ENCODE results near the gene ACOT7. TPM values are rescaled to one million over a fixed set of nuclear protein-coding genes. Genes with fewer than 3 reads are reported as not detected.

Gene ACOT7
- total RNA-seq, 2 experiments from 2014 or later: 23.4 to 53.6 TPM

- Histone ChIP-seq H3K4me2 (ENCODE audit: low read length) (no peak overlapping the region), H3K4me1 (ENCODE audit: insufficient read depth, low read length, poor library complexity, severe bottlenecking) (no peaks in the 10 kb centered on the region), H4K20me1 (ENCODE audit: insufficient read depth, low read length) (no peaks in the 10 kb centered on the region), H3K36me3 (ENCODE audit: insufficient read depth, low read length) (no peaks in the 10 kb centered on the region), H2AFZ (ENCODE audit: low read length) (no peak overlapping the region), H3K9me2 (ENCODE audit: insufficient read depth, low read length) (no peaks in the 10 kb centered on the region), H3K9me3 (ENCODE audit: low read length) (no peaks in the 10 kb centered on the region), H3K79me2 (ENCODE audit: insufficient read depth, low read depth, low read length) (no peaks in the 10 kb centered on the region), H3K27ac (ENCODE audit: low read depth, low read length, poor library complexity, severe bottlenecking) (no peak overlapping the region), H3K4me3 (ENCODE audit: low read depth, low read length, poor library complexity, severe bottlenecking) (no peak overlapping the region)
- TF ChIP-seq EZH2phosphoT487 (IDR thresholded peaks at IDR 0.05; ENCODE audit: borderline replicate concordance, low read depth, low read length): no peak
- TF ChIP-seq CTCF (conservative IDR thresholded peaks at IDR 0.05; ENCODE audit: low read length): no peak
- intact Hi-C loops (cut with micrococcal nuclease; ENCODE audit: unreplicated experiment): no loop called here
- ChIA-PET POLR2A (no interaction called here), CTCF (ENCODE audit: unreplicated experiment) (no interaction called here)
- DNase-seq (ENCODE audit: low spot score): no peak
- no TSS peak for BruUV-seq (replicated peaks)
Measured at GRCh38 chr1:6300342-6301048, 93.1 kb downstream of the ACOT7 start.

- Histone ChIP-seq H3K4me1 (ENCODE audit: insufficient read depth, low read length, poor library complexity, severe bottlenecking) (no peaks in the 10 kb centered on the region), H2AFZ (ENCODE audit: low read length) (no peak overlapping the region), H3K4me2 (ENCODE audit: low read length) (no peak overlapping the region), H3K79me2 (ENCODE audit: insufficient read depth, low read depth, low read length) (no peaks in the 10 kb centered on the region), H4K20me1 (ENCODE audit: insufficient read depth, low read length) (no peaks in the 10 kb centered on the region), H3K9me3 (ENCODE audit: low read length) (no peaks in the 10 kb centered on the region), H3K4me3 (ENCODE audit: low read depth, low read length, poor library complexity, severe bottlenecking) (no peak overlapping the region), H3K27ac (ENCODE audit: low read depth, low read length, poor library complexity, severe bottlenecking) (no peak overlapping the region), H3K9me2 (ENCODE audit: insufficient read depth, low read length) (no peaks in the 10 kb centered on the region), H3K36me3 (ENCODE audit: insufficient read depth, low read length) (no peaks in the 10 kb centered on the region)
- TF ChIP-seq EZH2phosphoT487 (IDR thresholded peaks at IDR 0.05; ENCODE audit: borderline replicate concordance, low read depth, low read length): no peak
- no peak for TF ChIP-seq CTCF (conservative IDR thresholded peaks at IDR 0.05; ENCODE audit: low read length)
- no peak for DNase-seq (ENCODE audit: low spot score)
- BruUV-seq (replicated peaks): no TSS peak
- intact Hi-C loops (cut with micrococcal nuclease; ENCODE audit: unreplicated experiment): no loop called here
- POLR2A ChIA-PET: no interaction called here
- CTCF ChIA-PET (ENCODE audit: unreplicated experiment): no interaction called here
Measured at GRCh38 chr1:6299557-6300165, 93.9 kb downstream of the ACOT7 start.

- Histone ChIP-seq H3K9me2 (ENCODE audit: insufficient read depth, low read length) (no peaks in the 10 kb centered on the region), H2AFZ (ENCODE audit: low read length) (no peak overlapping the region), H3K4me2 (ENCODE audit: low read length) (no peak overlapping the region), H3K36me3 (ENCODE audit: insufficient read depth, low read length) (peaks cover 5% of the 10 kb centered on the region; the same call in 1 of the 2 replicates), H3K4me1 (ENCODE audit: insufficient read depth, low read length, poor library complexity, severe bottlenecking) (no peaks in the 10 kb centered on the region), H3K27ac (ENCODE audit: low read depth, low read length, poor library complexity, severe bottlenecking) (no peak overlapping the region), H3K4me3 (ENCODE audit: low read depth, low read length, poor library complexity, severe bottlenecking) (no peak overlapping the region), H3K9me3 (ENCODE audit: low read length) (no peaks in the 10 kb centered on the region), H4K20me1 (ENCODE audit: insufficient read depth, low read length) (no peaks in the 10 kb centered on the region), H3K79me2 (ENCODE audit: insufficient read depth, low read depth, low read length) (no peaks in the 10 kb centered on the region)
- intact Hi-C loops (cut with micrococcal nuclease; ENCODE audit: unreplicated experiment): no loop called here
- POLR2A ChIA-PET: no interaction called here
- no TSS peak for BruUV-seq (replicated peaks)
- no peak for DNase-seq (ENCODE audit: low spot score)
- CTCF ChIA-PET (ENCODE audit: unreplicated experiment): no interaction called here
- no peak for TF ChIP-seq CTCF (conservative IDR thresholded peaks at IDR 0.05; ENCODE audit: low read length)
- TF ChIP-seq EZH2phosphoT487 (IDR thresholded peaks at IDR 0.05; ENCODE audit: borderline replicate concordance, low read depth, low read length): no peak
Measured at GRCh38 chr1:6298940-6299465, 94.6 kb downstream of the ACOT7 start.

Measured in OCI-LY7 (cell line).